NCI-H2107 treated with DMSO at 0.1 percent for 48 hours (cell line): Measurements from ENCODE around the gene RPL32.
"Not testable (repeated sequence)": the region's sequence is repeated elsewhere in the genome, so short reads cannot be mapped to it uniquely, and the experiment has no call there.

Experiments
- DNase-seq: peaks from one replicate; lab custom pipeline; 2025; ENCODE audit not compliant: unreplicated experiment; lab: John Stamatoyannopoulos, UW

RPL32 gene

GRCh38 chr3:12841149-12841969 lies at the start of gene RPL32:
RPL32 (minus strand) TSS chr3:12841565; CDS start chr3:12840237, 1,328 bp downstream.
- DNase-seq: peak; percentile 91

- DNase-seq: no peak
Measured at GRCh38 chr3:12890610-12891390, 49.4 kb upstream of the RPL32 start.

DNA sequence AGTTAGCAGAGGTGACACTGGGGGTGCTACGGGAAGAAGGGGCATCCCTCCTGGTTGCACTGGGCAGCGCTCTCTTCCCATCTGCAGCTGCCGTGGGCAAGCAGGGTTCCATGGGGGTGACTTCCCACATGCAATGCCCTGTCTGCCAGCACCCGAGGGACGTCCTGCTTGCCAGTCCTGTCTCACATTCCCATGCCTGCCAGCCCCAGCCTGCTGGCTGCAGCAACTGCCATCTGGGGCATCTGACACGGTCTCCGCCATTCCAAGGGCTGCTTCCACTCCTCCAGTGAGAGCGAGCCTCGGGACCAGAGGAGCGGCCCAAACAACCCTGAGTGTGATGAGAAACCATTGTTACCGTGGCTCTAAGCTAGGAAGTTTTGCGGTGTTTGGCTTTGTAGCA lies 45.4 kb upstream of the RPL32 start:
- DNase-seq: no peak

GRCh38 chr3:12886106-12886679 lies 44.8 kb upstream of the RPL32 start:
- DNase-seq: no peak

- DNase-seq: no peak
Measured at GRCh38 chr3:12885583-12885930, 44.2 kb upstream of the RPL32 start.

DNA sequence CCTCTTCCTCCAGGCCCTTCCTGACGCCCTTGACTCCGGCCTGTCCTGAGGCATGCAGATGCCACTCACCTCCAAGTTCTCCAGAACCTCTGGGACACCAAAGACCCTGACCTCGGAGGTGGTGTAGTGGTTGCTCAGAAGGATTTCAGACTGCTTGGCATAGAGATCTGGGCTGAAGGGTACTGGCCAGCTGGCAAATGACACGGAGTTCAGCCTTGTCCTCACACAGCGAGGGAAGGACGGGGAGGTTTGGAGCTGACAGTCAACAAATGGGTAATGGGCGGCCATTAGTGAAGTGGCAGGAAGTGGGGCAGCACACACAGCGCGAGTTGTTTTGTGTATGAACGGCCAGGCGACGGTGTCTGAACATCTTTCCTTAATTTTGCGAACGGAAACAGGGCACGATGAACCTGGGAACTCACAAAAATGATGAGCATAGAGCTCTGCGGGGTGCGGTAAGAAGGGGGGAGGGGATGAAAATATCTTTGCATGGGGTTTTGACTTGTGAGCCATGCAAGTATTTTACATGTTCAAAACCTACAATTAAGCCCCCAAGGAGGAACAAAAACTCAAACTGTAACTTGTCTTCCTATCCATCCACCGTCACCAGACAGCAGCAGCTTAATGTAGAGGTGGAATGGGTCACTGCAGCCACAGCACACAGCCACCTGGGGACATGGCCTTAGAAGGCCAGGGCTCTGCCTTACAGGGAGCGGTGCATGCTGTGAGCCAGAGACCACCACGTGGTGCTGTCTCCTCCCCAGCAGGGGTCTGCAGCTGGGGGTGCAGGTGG lies 43.6 kb upstream of the RPL32 start:
- DNase-seq: no peak

DNA sequence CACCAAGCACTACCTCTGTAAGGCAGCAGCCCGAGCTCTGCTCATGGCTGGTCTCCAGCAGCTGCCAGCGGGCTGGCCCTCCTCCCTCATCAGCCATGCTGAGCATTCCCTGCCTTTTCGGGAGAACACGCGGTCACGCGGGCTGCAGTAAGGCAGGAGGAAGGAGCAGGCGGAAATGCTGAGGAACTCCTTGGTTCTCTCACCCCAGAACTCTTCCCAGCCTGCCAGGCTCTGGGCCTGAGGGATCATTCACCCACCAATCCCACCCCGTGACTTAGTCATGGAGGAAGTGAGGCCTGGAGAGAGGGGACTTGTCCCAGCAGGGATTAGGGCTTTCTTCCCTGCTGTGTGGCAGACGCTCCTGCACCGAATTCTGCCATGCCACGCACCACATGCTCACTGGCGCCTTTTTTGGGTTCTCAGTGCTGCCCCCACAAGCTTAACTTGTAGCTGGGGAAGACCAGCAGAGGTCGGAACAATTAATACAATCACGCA lies 42.9 kb upstream of the RPL32 start:
- DNase-seq: no peak

DNA sequence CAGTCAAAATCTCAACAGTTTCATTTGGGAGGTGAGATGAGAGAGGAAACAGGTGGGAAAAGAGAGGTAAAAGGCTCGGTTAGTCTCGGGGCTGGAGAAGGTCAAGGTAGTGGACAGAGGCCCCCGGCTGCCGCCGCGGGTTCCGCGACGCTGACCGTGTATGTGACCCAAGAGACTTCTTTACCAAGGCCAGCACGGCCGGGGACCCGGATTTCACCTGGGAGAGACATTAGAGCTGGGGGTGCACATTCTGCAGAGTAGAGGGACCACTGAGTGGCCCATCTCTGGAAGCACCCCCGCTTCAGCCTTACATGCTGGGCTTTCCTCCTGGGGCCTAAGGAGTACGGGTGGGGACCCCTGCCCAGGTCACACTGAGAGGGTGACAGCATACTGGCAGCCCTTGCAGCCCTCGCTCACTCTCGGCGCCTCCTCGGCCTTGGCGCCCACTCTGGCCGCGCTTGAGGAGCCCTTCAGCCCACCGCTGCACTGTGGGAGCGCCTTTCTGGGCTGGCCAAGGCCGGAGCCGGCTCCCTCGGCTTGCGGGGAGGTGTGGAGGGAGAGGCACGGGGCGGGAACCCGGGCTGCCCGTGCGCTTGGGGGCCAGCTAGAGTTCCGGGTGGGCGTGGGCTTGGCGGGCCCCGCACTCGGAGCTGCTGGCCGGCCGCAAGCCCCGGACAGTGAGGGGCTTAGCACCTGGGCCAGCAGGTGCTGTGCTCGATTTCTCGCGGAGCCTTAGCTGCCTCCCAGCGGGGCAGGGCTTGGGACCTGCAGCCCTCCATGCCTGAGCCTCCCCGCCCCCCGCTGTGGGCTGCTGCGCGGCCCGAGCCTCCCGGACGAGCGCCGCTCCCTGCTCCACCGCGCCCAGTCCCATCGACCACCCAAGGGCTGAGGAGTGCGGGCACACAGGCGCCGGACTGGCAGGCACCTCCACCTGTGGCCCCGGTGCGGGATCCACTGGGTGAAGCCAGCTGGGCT lies 41.3 kb upstream of the RPL32 start:
- DNase-seq: no peak

DNA sequence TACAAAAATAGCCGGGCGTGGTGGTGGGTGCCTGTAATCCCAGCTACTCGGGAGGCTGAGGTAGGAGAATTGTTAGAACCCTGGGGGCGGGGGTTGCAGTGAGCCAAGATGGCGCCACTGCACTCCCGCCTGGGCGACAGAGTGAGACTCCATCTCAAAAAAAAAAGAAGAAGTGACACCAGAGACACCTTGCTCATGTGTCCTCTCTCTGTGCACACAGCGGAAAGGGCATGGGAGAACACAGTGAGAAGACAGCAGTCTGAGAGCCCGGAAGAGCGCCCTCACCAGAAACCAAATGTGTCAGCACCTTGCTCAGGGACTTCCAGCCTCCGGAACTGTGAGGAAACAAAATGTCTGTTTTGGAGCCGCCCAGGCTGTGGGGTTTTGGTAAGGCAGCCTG lies 40.5 kb upstream of the RPL32 start:
- DNase-seq: not testable (repeated sequence)

- no peak for DNase-seq
Measured at GRCh38 chr3:12879191-12879815, 37.9 kb upstream of the RPL32 start.

DNA sequence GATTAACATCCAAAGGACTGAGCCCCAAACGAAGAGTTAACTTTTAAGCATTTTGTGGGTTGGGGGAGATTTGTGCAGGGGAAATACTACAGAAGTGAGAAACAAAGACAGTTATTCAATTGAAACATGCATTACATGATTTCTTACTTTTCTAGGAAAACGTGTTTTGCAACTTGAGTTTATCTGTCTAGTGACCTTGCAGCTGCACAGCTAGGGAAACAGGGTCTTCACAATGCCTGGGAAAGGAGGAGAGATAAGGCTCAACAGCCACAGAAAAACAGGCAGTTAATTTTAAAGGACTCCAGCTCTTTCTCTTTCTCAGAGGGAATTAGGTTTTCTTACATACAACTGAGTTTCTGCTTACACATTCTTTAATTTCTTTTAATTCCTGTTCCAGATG lies 37.4 kb upstream of the RPL32 start:
- not testable (repeated sequence) for DNase-seq

DNA sequence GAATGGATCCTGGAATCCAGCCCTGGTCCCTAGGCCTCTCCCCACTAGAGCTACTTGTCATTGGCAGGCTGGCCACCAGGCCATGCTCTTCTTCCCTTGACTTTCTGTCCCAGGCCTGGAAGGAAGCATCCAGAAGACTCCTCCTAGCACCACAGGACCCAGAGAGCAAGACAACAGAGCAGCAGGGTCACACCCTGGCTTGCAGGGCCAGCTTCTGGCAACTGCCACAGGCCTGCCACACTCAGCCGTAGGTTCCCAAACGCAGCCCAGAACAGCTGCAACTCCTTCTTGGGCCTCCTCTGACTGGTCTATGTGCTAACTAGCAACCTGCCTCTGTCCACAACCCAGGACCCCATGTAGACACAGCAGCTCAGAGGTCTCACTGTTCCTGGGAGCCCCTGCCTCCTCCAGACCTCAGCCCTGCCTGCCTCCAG lies 36.8 kb upstream of the RPL32 start:
- DNase-seq: no peak

DNA sequence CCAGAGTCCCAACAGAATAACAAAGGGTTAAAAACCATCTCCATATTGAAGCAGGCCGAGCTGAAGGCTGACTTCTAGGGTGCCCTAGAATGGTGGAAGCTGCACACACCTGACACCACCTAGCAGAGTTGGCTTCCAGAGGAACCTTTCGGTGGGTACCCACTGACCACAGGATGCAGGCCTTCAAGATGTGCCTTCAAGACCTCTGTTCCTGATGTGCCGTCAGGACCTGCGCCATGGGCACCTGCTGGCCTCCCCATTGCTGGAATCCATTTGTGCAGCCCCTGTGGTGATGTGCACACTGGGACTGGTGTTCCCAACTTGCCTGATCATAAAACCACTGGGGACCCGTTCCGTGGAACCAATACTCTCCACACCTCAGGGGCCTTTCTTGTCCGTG lies 35.7 kb upstream of the RPL32 start:
- no peak for DNase-seq

DNA sequence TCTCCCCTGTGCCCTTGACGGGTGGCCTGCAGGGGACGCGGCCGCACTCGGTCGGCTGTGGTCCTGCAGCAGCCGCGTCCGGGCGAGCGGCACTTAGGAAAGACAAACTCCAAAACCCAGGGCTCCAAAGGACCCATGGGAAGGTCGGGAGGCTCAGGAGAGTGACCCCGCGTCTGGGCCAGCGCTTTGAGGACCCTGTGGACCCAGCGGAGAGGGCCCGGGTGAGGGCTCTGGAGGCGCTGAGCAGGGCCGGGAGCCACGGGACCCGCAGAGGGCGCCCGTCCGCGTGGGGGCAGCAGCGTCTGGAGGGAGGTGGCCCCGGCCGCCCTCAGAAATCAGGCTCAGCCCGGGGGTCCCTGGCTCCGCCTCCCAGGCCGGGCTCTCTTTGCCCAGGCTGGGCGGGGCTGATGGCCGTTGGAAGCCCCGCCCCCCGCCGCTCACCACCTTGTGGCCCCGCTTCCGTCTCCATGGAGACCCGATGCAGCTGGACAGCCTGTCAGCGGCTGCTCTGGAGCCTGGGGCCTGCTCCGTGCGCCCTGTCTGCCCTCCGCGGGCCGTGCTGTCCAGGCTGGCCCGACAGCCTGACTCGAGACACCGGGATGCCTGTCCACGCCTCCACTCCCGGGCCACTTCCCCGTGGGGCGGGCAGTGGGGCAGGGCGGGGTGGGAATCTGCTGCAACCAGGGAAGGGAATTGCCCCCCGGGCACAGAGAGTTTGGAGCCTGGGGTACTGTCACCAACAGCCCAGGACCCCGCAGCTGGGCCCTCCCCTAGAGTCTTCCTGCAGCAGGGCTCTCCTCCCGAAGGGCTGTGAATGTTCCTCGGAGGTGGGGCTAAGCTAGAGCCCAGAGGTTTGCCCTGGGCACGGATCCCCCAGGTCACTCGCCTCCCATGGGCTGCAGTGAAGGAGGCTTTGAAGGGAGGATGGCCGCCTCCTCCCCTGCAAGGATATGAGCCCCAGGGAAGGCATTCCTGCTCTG lies 34.8 kb upstream of the RPL32 start:
- DNase-seq: no peak

GRCh38 chr3:12871404-12871983 lies 30.1 kb upstream of the RPL32 start:
- DNase-seq: peak; percentile 11

DNA sequence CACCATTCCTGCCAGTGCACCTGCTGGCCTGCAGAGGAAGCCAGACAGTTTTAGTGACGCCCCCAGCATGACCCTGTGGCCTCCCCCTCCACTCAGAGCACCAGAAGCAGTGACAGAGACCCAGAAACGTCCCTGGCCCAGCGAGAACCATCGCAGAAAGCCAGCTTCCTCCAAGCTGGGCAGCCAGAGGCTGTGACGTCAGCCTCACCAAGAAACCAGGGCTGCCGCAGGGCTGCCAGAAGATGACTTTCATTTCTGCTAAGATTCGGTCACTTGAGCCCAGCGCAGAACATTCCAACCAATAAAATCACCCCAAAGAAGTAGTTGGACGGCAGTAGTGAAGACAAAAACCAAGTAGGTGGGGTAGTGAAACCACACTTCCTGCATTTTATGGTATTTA lies 29.6 kb upstream of the RPL32 start:
- DNase-seq: no peak

- no peak for DNase-seq
Measured at GRCh38 chr3:12869035-12869621, 27.8 kb upstream of the RPL32 start.
